GM21390 (cell line): ENCODE results near the gene ADAMTS12.
A peak's percentile ranks its signal among the peaks of the same experiment; 100 is the strongest.

Experiments used
- ATAC-seq: cut with Tn5 transposase; IDR thresholded peaks from one replicate; pipeline ENCODE4 v1.9.1; 2021; ENCODE audit not compliant: unreplicated experiment

The ADAMTS12 gene

GRCh38 chr5:33611877-33612276, 279.9 kb downstream of the ADAMTS12 start:
- no peak for ATAC-seq

- ATAC-seq, result no peak
Measured at GRCh38 chr5:33608344-33609041, 283.3 kb downstream of the ADAMTS12 start.

- ATAC-seq, result no peak
Measured at GRCh38 chr5:33604503-33604902, 287.3 kb downstream of the ADAMTS12 start.

GRCh38 chr5:33601881-33602280, 289.9 kb downstream of the ADAMTS12 start:
- ATAC-seq, result no peak

- no peak for ATAC-seq
Measured at GRCh38 chr5:33595303-33595702, 296.5 kb downstream of the ADAMTS12 start.

GRCh38 chr5:33594006-33594405, 297.8 kb downstream of the ADAMTS12 start:
- no peak for ATAC-seq

- ATAC-seq, result no peak
Measured at GRCh38 chr5:33592245-33592644, 299.5 kb downstream of the ADAMTS12 start.

- ATAC-seq, result peak; percentile 69
Measured at GRCh38 chr5:33588654-33589372, 303.0 kb downstream of the ADAMTS12 start.

- ATAC-seq, result no peak
Measured at GRCh38 chr5:33583332-33583731, 308.5 kb downstream of the ADAMTS12 start.

GRCh38 chr5:33582417-33582816, 309.4 kb downstream of the ADAMTS12 start:
- no peak for ATAC-seq

- ATAC-seq, result no peak
Measured at GRCh38 chr5:33579789-33580188, 312.0 kb downstream of the ADAMTS12 start.

GRCh38 chr5:33579152-33579551, 312.6 kb downstream of the ADAMTS12 start:
- ATAC-seq, result no peak

- no peak for ATAC-seq
Measured at GRCh38 chr5:33576726-33577590, 314.8 kb downstream of the ADAMTS12 start.

GRCh38 chr5:33565324-33565723, 326.5 kb downstream of the ADAMTS12 start:
- no peak for ATAC-seq

GRCh38 chr5:33563983-33564908, 327.5 kb downstream of the ADAMTS12 start:
- ATAC-seq, result no peak

GRCh38 chr5:33563530-33563929, 328.3 kb downstream of the ADAMTS12 start:
- ATAC-seq, result no peak

GRCh38 chr5:33558489-33558888, 333.3 kb downstream of the ADAMTS12 start:
- no peak for ATAC-seq

GRCh38 chr5:33557605-33558004, 334.2 kb downstream of the ADAMTS12 start:
- no peak for ATAC-seq

- ATAC-seq, result no peak
Measured at GRCh38 chr5:33556330-33557328, 335.2 kb downstream of the ADAMTS12 start.
